ENCODE data around the gene PLXNA2.

PLXNA2 gene

DNA sequence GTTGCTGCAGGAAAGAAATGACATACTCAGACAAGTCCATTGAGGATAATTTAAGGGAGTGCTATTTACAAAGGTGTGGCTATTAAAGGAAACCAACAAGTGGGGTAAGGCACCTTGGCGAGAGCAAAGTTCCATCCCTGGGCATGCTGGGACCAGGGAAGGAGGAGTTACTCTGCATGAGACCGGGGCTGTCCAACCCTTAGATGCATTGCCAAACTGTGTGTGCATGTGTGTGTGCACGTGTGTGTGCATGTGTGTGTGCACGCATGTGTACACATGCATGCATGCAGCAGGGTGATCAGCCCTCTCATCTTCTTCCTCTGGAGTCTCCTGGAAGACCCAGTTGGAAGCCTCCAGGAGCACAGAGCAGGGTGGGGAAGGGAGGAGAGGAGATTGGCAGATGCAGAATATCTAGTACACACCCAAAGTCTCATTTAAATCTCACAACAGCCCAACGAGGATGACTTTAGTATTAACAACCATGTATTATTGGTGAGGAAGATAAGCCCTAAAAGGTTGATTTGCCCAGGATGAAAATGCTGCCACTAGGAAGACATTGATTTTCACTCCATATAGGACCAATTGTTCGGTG, 261.0 kb downstream of the PLXNA2 start:
- DNase-seq, result no peak

DNA sequence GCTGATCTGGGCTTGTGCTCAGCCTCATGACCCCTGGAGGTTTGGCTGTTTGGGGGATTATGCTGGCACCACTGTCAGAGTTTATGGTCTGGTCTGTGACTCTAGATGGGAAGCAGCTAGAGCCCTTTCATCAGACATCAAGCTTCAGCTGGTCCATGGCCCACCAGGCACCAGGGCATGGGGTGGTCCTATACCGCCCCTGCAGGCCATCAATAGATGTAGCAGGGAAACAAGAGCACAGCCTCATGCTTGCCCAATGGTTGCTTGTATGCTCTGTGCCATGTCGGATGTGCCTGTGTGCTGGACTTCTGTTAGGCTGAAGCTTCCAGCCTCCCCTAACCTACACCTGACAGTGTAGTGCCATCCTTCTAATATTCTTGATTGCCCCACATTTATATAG, 262.2 kb downstream of the PLXNA2 start:
- DNase-seq, result no peak

DNA sequence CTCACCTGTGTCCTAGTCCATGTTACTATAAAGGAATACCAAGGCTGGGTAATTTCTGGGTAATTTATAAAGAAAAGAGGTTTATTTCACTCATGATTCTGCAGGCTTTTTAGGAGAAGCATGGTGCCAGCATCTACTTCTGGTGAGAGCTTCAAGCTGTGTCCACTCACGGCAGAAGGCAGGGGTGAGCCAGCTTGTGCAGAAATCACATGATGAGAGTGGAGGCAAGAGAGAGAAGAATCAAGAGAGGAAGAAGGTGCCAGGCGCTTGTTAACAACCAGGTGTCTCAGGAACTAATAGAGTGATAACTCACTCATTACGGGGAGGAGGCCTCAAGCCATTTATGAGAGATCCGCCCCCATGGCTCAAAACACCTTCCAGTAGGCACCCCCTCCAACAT, 265.7 kb downstream of the PLXNA2 start:
- no peak for DNase-seq

DNA sequence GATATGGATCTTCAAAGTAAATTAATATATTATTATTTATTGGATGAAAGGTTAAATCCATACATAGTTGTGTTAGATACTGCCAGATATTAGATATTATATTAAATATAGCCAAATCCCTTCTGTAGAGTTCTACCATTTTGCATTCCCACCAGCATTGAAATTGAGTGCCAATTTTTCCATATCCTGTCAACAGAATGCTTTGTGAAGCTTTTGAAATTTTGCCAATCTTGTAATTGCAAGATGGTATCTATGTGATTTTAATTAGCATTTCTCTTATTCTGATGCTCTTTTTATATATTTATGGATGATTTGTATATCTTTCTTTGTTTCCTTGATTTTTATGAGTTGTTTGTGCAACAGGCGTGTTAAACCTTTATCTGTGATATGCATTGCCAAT, 266.3 kb downstream of the PLXNA2 start:
- DNase-seq, result no peak

DNA sequence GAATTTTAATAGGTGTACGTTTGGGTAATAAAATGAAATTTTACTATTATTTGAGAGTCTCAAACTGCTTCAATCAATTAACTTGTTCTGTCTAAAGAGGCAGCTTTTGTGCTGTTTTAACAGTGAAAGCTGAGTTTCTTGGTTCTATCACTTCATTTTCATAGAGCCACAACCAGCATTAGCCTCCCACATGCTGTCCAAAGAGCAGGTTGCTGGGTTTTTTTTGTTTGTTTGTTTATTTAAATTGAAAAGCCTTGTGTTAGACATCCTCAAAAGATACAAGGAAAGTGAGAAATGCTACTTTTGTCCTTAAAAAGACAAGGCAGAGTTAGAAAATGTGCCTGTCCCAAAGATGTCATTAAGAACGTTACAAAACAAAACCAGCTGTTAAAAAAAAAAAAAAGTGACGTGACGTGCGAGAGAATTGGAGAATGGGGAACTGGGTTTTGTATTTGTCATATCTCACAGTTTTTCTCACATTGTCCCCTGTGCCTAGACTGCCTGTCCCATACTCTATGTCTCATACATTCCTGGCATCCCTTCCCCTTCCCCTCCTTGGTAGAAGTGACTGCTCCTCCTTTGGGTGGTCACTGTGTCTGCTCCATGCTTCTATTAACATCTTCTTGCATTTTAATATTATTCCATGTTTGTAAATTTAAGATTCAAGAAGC, 270.2 kb downstream of the PLXNA2 start:
- peak; percentile 86 for DNase-seq

DNA sequence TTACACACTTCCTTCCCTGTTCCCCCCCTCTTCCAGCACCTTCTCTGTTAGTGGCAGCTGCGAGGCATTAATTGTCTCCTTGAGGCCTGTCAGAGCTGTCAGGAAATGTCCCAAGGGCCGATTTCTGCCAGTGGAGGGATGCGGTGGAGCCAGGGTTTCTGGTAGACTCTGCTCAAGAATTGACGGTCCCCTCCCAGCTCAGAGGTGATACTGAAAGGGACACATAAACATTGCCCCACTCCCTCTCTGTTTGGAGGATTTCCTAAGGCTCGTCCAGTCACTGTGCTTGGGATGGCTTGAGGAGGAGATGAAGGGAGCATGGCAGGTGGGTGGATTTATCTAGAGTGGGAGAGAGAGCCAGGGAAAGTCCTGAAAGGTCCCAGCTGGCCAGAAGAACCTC, 271.8 kb downstream of the PLXNA2 start:
- DNase-seq, result no peak

All from suppressor macrophage treated with lipopolysaccharide for 4 hours (primary cell).